GM08714 (cell line): ENCODE measurements around the gene EVI2A.
"Not testable (repeated sequence)": the region's sequence is repeated elsewhere in the genome, so short reads cannot be mapped to it uniquely, and the experiment has no call there.

Source experiments
- H3K4me3 ChIP-seq: fragments of 200-500 bp; sonication (Bioruptor generic); 2 replicates; pipeline ENCODE4 v1.5.1; 2014; ENCODE audit warnings: mild to moderate bottlenecking, low read length, inconsistent platforms
- ZNF274 ChIP-seq: IDR thresholded peaks from 2 replicates; pipeline ENCODE4 v1.6.1; 2012; ENCODE audit warnings: mild to moderate bottlenecking, low read depth, low read length

Gene EVI2A

GRCh38 chr17:31296142-31296541 lies 25.3 kb downstream of the EVI2A start:
- no peak for TF ChIP-seq ZNF274
- no peak overlapping the region for H3K4me3 ChIP-seq

- H3K4me3 ChIP-seq: no peak overlapping the region
- TF ChIP-seq ZNF274: no peak
Observed at GRCh38 chr17:31295489-31295871, 25.9 kb downstream of the EVI2A start.

- H3K4me3 ChIP-seq: no peak overlapping the region
- TF ChIP-seq ZNF274: no peak
Observed at GRCh38 chr17:31294820-31295488, 26.5 kb downstream of the EVI2A start.

- TF ChIP-seq ZNF274: no peak
Observed at GRCh38 chr17:31294231-31294630, 27.2 kb downstream of the EVI2A start.

GRCh38 chr17:31293581-31293980 lies 27.8 kb downstream of the EVI2A start:
- H3K4me3 ChIP-seq: no peak overlapping the region
- TF ChIP-seq ZNF274: no peak

More at GRCh38 chr17:31294231-31294630, 27.2 kb downstream of the EVI2A start:
- no peak overlapping the region for H3K4me3 ChIP-seq

- no peak overlapping the region for H3K4me3 ChIP-seq
- no peak for TF ChIP-seq ZNF274
Observed at GRCh38 chr17:31291820-31292219, 29.6 kb downstream of the EVI2A start.

GRCh38 chr17:31289790-31290189 lies 31.6 kb downstream of the EVI2A start:
- TF ChIP-seq ZNF274: no peak
- no peak overlapping the region for H3K4me3 ChIP-seq

GRCh38 chr17:31287932-31288331 lies 33.5 kb downstream of the EVI2A start:
- H3K4me3 ChIP-seq: not testable (repeated sequence)

GRCh38 chr17:31286587-31286986 lies 34.8 kb downstream of the EVI2A start:
- no peak for TF ChIP-seq ZNF274
- H3K4me3 ChIP-seq: no peak overlapping the region

- TF ChIP-seq ZNF274: no peak
- H3K4me3 ChIP-seq: no peak overlapping the region
Observed at GRCh38 chr17:31283841-31284240, 37.6 kb downstream of the EVI2A start.

- no peak for TF ChIP-seq ZNF274
- H3K4me3 ChIP-seq: no peak overlapping the region
Observed at GRCh38 chr17:31281061-31281460, 40.4 kb downstream of the EVI2A start.

GRCh38 chr17:31279401-31279800 lies 42.0 kb downstream of the EVI2A start:
- H3K4me3 ChIP-seq: no peak overlapping the region
- TF ChIP-seq ZNF274: no peak

GRCh38 chr17:31275116-31275515 lies 46.3 kb downstream of the EVI2A start:
- TF ChIP-seq ZNF274: no peak
- H3K4me3 ChIP-seq: no peak overlapping the region

- no peak for TF ChIP-seq ZNF274
- H3K4me3 ChIP-seq: no peak overlapping the region
Observed at GRCh38 chr17:31274252-31274651, 47.2 kb downstream of the EVI2A start.

- H3K4me3 ChIP-seq: no peak overlapping the region
Observed at GRCh38 chr17:31273516-31273915, 47.9 kb downstream of the EVI2A start.

GRCh38 chr17:31272803-31273202 lies 48.6 kb downstream of the EVI2A start:
- TF ChIP-seq ZNF274: no peak
- H3K4me3 ChIP-seq: no peak overlapping the region

More at GRCh38 chr17:31273516-31273915, 47.9 kb downstream of the EVI2A start:
- TF ChIP-seq ZNF274: no peak
